Left lung (tissue), 14 donors: ENCODE measurements around the gene SNX2. TPM values are rescaled to one million over a fixed set of nuclear protein-coding genes. Genes with fewer than 3 reads are reported as not detected.

Source experiments
- ATAC-seq: fragments of 200-7000 bp; cut with Tn5 transposase; one replicate; pipeline ENCODE4 v1.9.1; 2020; ENCODE audit warnings: moderate library complexity
- DNase-seq, 4 donors: peaks; one replicate each; pipeline ENCODE4 v3.0.0-alpha.2; 2013 to 2020
- H3K27ac ChIP-seq, 2 donors: fragments of 200-600 bp; sonication (generic) in 1 of 2; one replicate each; pipeline versions ENCODE4 v1.5.0 to v1.8.0; 2020 to 2021
- H3K27me3 ChIP-seq, 2 donors: fragments of 200-600 bp; sonication (generic) in 1 of 2; one replicate each; pipeline versions ENCODE4 v1.5.0 to v1.8.0; 2020 to 2021
- H3K36me3 ChIP-seq, 2 donors: fragments of 200-600 bp; sonication (generic) in 1 of 2; one replicate each; pipeline versions ENCODE4 v1.5.0 to v1.8.0; 2020 to 2021
- H3K4me1 ChIP-seq, 2 donors: fragments of 200-600 bp; one replicate each; pipeline ENCODE4 v1.8.0; 2021
- H3K4me3 ChIP-seq, 2 donors: fragments of 200-600 bp; sonication (generic) in 1 of 2; one replicate each; pipeline versions ENCODE4 v1.5.0 to v1.8.0; 2020 to 2021; ENCODE audit warnings: mild to moderate bottlenecking in 1 of 2
- H3K9me3 ChIP-seq, 2 donors: fragments of 200-600 bp; sonication (generic) in 1 of 2; one replicate each; pipeline versions ENCODE4 v1.5.0 to v1.8.0; 2020 to 2021
- CTCF ChIP-seq, 2 donors: fragments of 200-600 bp; sonication (generic) in 1 of 2; IDR thresholded peaks; one replicate each; pipeline versions ENCODE4 v1.5.0 to v1.8.0; 2021; ENCODE audit warnings: antibody characterized with exemption in 2 of 2
- intact Hi-C, 2 donors: fragments of 100-400 bp; cut with DNase I; formaldehyde crosslinking; loops; one replicate each; pipeline versions ENCODE4 v1.11.2 to v1.14.2; 2022
- long read RNA-seq, 12 donors: library from polyadenylated mRNA in 2 of 12; unstranded in 2 of 12; transcript quantifications; one replicate each; pipeline ENCODE4 v2.0.0 and lab custom pipeline, GENCODE V29; 2019 to 2026
- polyA plus RNA-seq, 6 donors: library from polyadenylated mRNA; unstranded; fragments of 120-200 nt; gene quantifications; one replicate each; pipeline ENCODE4 v1.2.1, GENCODE V29; 2013; ENCODE audit not compliant: insufficient read length in 6 of 6
- total RNA-seq, 2 donors: library from RNA; stranded (reverse); fragmentation: NEBNext Ultra II Directional; extraction: Animal tissue kit (Norgen Biotek cat#: 25700); gene quantifications; one replicate each; pipeline ENCODE4 v1.2.1, GENCODE V29; 2021
- donor health status: DM: no; HTN: yes; CAD: no.
- donor health status: DM: no; HTN: no; CAD: no.

Gene SNX2
- total RNA-seq, result 100 to 1,000 TPM in 1 of 2 donors, 10 to 100 TPM in 1; 85.1 to 100 TPM
- polyA plus RNA-seq, result 100 to 1,000 TPM in 4 of 6 donors, 10 to 100 TPM in 2; 97.0 to 128 (median 102) TPM
- long read RNA-seq, donor 1, transcript SNX2-202 (6 exons, 908 nt), result minor isoform, 8 of 138 reads
- long read RNA-seq, donor 1, transcript SNX2-201 (15 exons, 2,128 nt), result major isoform, 24 of 138 reads
- long read RNA-seq, donor 1, partial matches to known transcripts, result 94 of 138 reads
- long read RNA-seq, donor 1, other reads (novel, unspliced or antisense), result 9 of 138 reads
- long read RNA-seq, donor 2, transcript SNX2-201 (15 exons, 2,128 nt), result major isoform, 15 of 41 reads
- long read RNA-seq, donor 2, partial matches to known transcripts, result 21 of 41 reads
- long read RNA-seq, donor 2, other reads (novel, unspliced or antisense), result 0 of 41 reads
- long read RNA-seq, donor 3, transcript SNX2-201 (15 exons, 2,128 nt), result major isoform, 20 of 31 reads
- long read RNA-seq, donor 3, partial matches to known transcripts, result 0 of 31 reads
- long read RNA-seq, donor 3, other reads (novel, unspliced or antisense), result 7 of 31 reads
- long read RNA-seq, donor 4, transcript SNX2-201 (15 exons, 2,128 nt), result major isoform, 48 of 62 reads
- long read RNA-seq, donor 4, partial matches to known transcripts, result 7 of 62 reads
- long read RNA-seq, donor 4, other reads (novel, unspliced or antisense), result 7 of 62 reads
- long read RNA-seq, donor 5, transcript SNX2-201 (15 exons, 2,128 nt), result major isoform, 16 of 107 reads
- long read RNA-seq, donor 5, partial matches to known transcripts, result 77 of 107 reads
- long read RNA-seq, donor 5, other reads (novel, unspliced or antisense), result 8 of 107 reads
- long read RNA-seq, donor 6, transcript SNX2-201 (15 exons, 2,128 nt), result major isoform, 17 of 32 reads
- long read RNA-seq, donor 6, partial matches to known transcripts, result 6 of 32 reads
- long read RNA-seq, donor 6, other reads (novel, unspliced or antisense), result 7 of 32 reads
- long read RNA-seq, donor 7, transcript SNX2-201 (15 exons, 2,128 nt), result major isoform, 21 of 27 reads
- long read RNA-seq, donor 7, partial matches to known transcripts, result 0 of 27 reads
- long read RNA-seq, donor 7, other reads (novel, unspliced or antisense), result 6 of 27 reads
- long read RNA-seq, donor 8, transcript SNX2-201 (15 exons, 2,128 nt), result major isoform, 18 of 19 reads
- long read RNA-seq, donor 8, partial matches to known transcripts, result 0 of 19 reads
- long read RNA-seq, donor 8, other reads (novel, unspliced or antisense), result 0 of 19 reads
- long read RNA-seq, donor 9, result 0 reads
- long read RNA-seq, donor 10, transcript SNX2-201 (15 exons, 2,128 nt), result major isoform, 48 of 56 reads
- long read RNA-seq, donor 10, partial matches to known transcripts, result 6 of 56 reads
- long read RNA-seq, donor 10, other reads (novel, unspliced or antisense), result 2 of 56 reads
- long read RNA-seq, donor 11, transcript SNX2-201 (15 exons, 2,128 nt), result major isoform, 10 of 83 reads
- long read RNA-seq, donor 11, transcript SNX2-206 (2 exons, 484 nt), result minor isoform, 6 of 83 reads
- long read RNA-seq, donor 11, partial matches to known transcripts, result 60 of 83 reads
- long read RNA-seq, donor 11, other reads (novel, unspliced or antisense), result 6 of 83 reads
- long read RNA-seq, donor 12, transcript SNX2-201 (15 exons, 2,128 nt), result major isoform, 10 of 54 reads
- long read RNA-seq, donor 12, partial matches to known transcripts, result 42 of 54 reads
- long read RNA-seq, donor 12, other reads (novel, unspliced or antisense), result 0 of 54 reads

GRCh38 chr5:122774861-122775549 lies at the start of gene SNX2:
TSS of gene SNX2 (plus strand) at chr5:122775080. CDS start at chr5:122775104, 24 bp downstream.
- Histone ChIP-seq H3K9me3 (no peaks in the 10 kb centered on the region), H3K27me3 (no peaks in the 10 kb centered on the region), H3K4me1 (peaks cover 0 to 45% of the 10 kb centered on the region in 2 donors), H3K36me3 (no peaks in the 10 kb centered on the region), H3K4me3 (peak within 1 kb of the TSS; percentile 82 to 86), H3K27ac (peak within 1 kb of the TSS; percentile 89 to 97)
- intact Hi-C loops, result no loop called here
- peak in 1 of 2 donors; percentile 32 for TF ChIP-seq CTCF (IDR thresholded peaks at IDR 0.05)
- ATAC-seq (peak; percentile 98), DNase-seq (peak; percentile 88 to 98 (median 94))

GRCh38 chr5:122727112-122727541 lies 47.8 kb upstream of the SNX2 start:
- Histone ChIP-seq H3K36me3 (no peaks in the 10 kb centered on the region), H3K4me3 (no peak overlapping the region), H3K27me3 (no peaks in the 10 kb centered on the region), H3K27ac (no peak overlapping the region), H3K4me1 (no peaks in the 10 kb centered on the region), H3K9me3 (no peaks in the 10 kb centered on the region)
- intact Hi-C loops, result no loop called here
- no peak for TF ChIP-seq CTCF (IDR thresholded peaks at IDR 0.05)
- DNase-seq (no peak), ATAC-seq (peak; percentile 36)

GRCh38 chr5:122730037-122730436 lies 44.8 kb upstream of the SNX2 start:
- no peak overlapping the region for H3K4me3 ChIP-seq
- no peak for DNase-seq
- ATAC-seq, result no peak
- no peaks in the 10 kb centered on the region for H3K36me3 ChIP-seq
- intact Hi-C loops, result no loop called here
- no peaks in the 10 kb centered on the region for H3K9me3 ChIP-seq
- H3K27ac ChIP-seq, result no peak overlapping the region
- no peaks in the 10 kb centered on the region for H3K4me1 ChIP-seq
- no peaks in the 10 kb centered on the region for H3K27me3 ChIP-seq
- no peak for TF ChIP-seq CTCF (IDR thresholded peaks at IDR 0.05)

- Histone ChIP-seq H3K4me1 (no peaks in the 10 kb centered on the region), H3K4me3 (no peak overlapping the region), H3K27ac (no peak overlapping the region), H3K36me3 (no peaks in the 10 kb centered on the region), H3K27me3 (no peaks in the 10 kb centered on the region), H3K9me3 (peaks cover 0 to 4% of the 10 kb centered on the region in 2 donors)
- no peak for DNase-seq
- no peak for TF ChIP-seq CTCF (IDR thresholded peaks at IDR 0.05)
- no peak for ATAC-seq
- intact Hi-C loops, result no loop called here
Observed at GRCh38 chr5:122730456-122730855, 44.4 kb upstream of the SNX2 start.
